GM12878 (cell line): Measurements from ENCODE around the gene VTI1A. TPM values are rescaled to one million over a fixed set of nuclear protein-coding genes. Genes with fewer than 3 reads are reported as not detected.

ENCODE experiments used
- ATAC-seq: fragments of 200-7000 bp; cut with Tn5 transposase; 3 replicates; pipeline ENCODE4 v1.9.1; 2020; ENCODE audit warnings: mild to moderate bottlenecking, moderate library complexity
- BruUV-seq: library from RNA; stranded (reverse); fragments of 400-500 nt; replicated peaks from 2 replicates; lab custom pipeline; 2021; lab: Mats Ljungman, UMichigan
- CTCF ChIA-PET: fragments of 300-600 bp; sonication (Branson Sonifier 250); formaldehyde crosslinking; extraction: SDS; loops from one replicate; lab custom pipeline; 2021; ENCODE audit warnings: inconsistent platforms; lab: Yijun Ruan, JAX
- POLR2A ChIA-PET: fragments of 350-600 bp; formaldehyde crosslinking; extraction: SDS; loops from one replicate; lab custom pipeline; 2021; ENCODE audit warnings: inconsistent platforms; lab: Charles Lee
- RAD21 ChIA-PET: fragments of 300-600 bp; sonication (Branson Sonifier 250); formaldehyde crosslinking; loops from one replicate; lab custom pipeline; 2023; ENCODE audit warnings: antibody characterized with exemption; ENCODE audit not compliant: unreplicated experiment; lab: Charles Lee
- SMC1A ChIA-PET: fragments of 300-600 bp; sonication (Branson Sonifier 250); formaldehyde crosslinking; loops from one replicate; lab custom pipeline; 2023; ENCODE audit not compliant: unreplicated experiment, uncharacterized antibody; lab: Charles Lee
- DNase-seq: peaks from one replicate; pipeline ENCODE4 v3.0.0-alpha.2; 2011; ENCODE audit warnings: low read depth, low spot score
- FAIRE-seq: peaks from 3 replicates; lab custom pipeline; 2011; peaks lifted over from hg19 to GRCh38; lab: Jason Lieb, UNC
- H2AFZ ChIP-seq: 2 replicates; pipeline ENCODE4 v1.6.0; 2011; ENCODE audit warnings: low read depth, low read length, control low read depth; ENCODE audit not compliant: control insufficient read depth
- H3K27ac ChIP-seq: 2 replicates; pipeline ENCODE4 v1.5.1; 2011; ENCODE audit warnings: control low read depth; ENCODE audit not compliant: control insufficient read depth, insufficient read depth
- H3K27me3 ChIP-seq, 2 experiments: replicated peaks in 1 of 2; 2 replicates each; pipeline versions ENCODE4 v1.6.0 to v1.6.1; 2011; ENCODE audit warnings: low read length in 1 of 2; ENCODE audit not compliant: control insufficient read depth in 2 of 2, insufficient read depth in 2 of 2
- H3K36me3 ChIP-seq, 2 experiments: 2 replicates each; pipeline ENCODE4 v1.5.1; 2011; ENCODE audit warnings: low read length in 1 of 2; ENCODE audit not compliant: control insufficient read depth in 2 of 2, insufficient read depth in 2 of 2
- H3K4me1 ChIP-seq: 2 replicates; pipeline ENCODE4 v1.6.1; 2011; ENCODE audit warnings: mild to moderate bottlenecking, low read length, moderate library complexity, mixed read lengths; ENCODE audit not compliant: control insufficient read depth, insufficient read depth
- H3K4me2 ChIP-seq: 2 replicates; pipeline ENCODE4 v1.6.0; 2011; ENCODE audit warnings: control low read depth; ENCODE audit not compliant: control insufficient read depth, insufficient read depth
- H3K4me3 ChIP-seq: fragments of 200-600 bp; sonication (generic); 2 replicates; pipeline ENCODE4 v1.5.1; 2016
- H3K79me2 ChIP-seq: 2 replicates; pipeline ENCODE4 v1.6.0; 2011; ENCODE audit warnings: low read length; ENCODE audit not compliant: control insufficient read depth, insufficient read depth
- H3K9ac ChIP-seq: 2 replicates; pipeline ENCODE4 v1.8.0; 2011; ENCODE audit warnings: low read length, control low read depth, mixed read lengths; ENCODE audit not compliant: control insufficient read depth, insufficient read depth
- H3K9me3 ChIP-seq: replicated peaks from 3 replicates; pipeline ENCODE4 v1.5.1; 2011; ENCODE audit warnings: mild to moderate bottlenecking, low read length; ENCODE audit not compliant: control insufficient read depth, insufficient read depth
- H4K20me1 ChIP-seq: 2 replicates; pipeline ENCODE4 v1.6.0; 2011; ENCODE audit not compliant: control insufficient read depth, insufficient read depth
- BRCA1 ChIP-seq: IDR thresholded peaks from 2 replicates; pipeline ENCODE4 v1.6.1; 2011; ENCODE audit warnings: low read depth, low read length, improper control_type of control experiment
- MEF2B ChIP-seq: fragments of 450-650 bp; IDR thresholded peaks from 2 replicates; pipeline ENCODE4 v1.6.1; 2018; ENCODE audit warnings: mild to moderate bottlenecking, moderate library complexity; ENCODE audit not compliant: partially characterized antibody, poor library complexity, severe bottlenecking
- MYB ChIP-seq: fragments of 150-350 bp; IDR thresholded peaks from 2 replicates; pipeline ENCODE4 v1.6.1; 2014; ENCODE audit warnings: mild to moderate bottlenecking, low read depth, low read length, borderline replicate concordance
- MYC ChIP-seq: IDR thresholded peaks from 2 replicates; pipeline ENCODE4 v1.6.1; 2011; ENCODE audit warnings: mild to moderate bottlenecking, low read length, moderate library complexity, inconsistent platforms; ENCODE audit not compliant: insufficient read depth, insufficient replicate concordance, insufficient read length, severe bottlenecking
- SREBF1 ChIP-seq: IDR thresholded peaks from 2 replicates; pipeline ENCODE4 v1.6.1; 2012; ENCODE audit warnings: mild to moderate bottlenecking, low read length
- YY1 ChIP-seq: IDR thresholded peaks from 2 replicates; pipeline ENCODE4 v1.6.1; 2011; ENCODE audit warnings: low read depth, mild to moderate bottlenecking, low read length
- ZNF384 ChIP-seq: IDR thresholded peaks from 2 replicates; pipeline ENCODE4 v1.6.1; 2012; ENCODE audit warnings: low read depth, mild to moderate bottlenecking, low read length, improper control_type of control experiment, borderline replicate concordance
- WGBS: methylation state at CpG from one replicate; pipeline ENCODE4 v1.1.6; 2016; ENCODE audit warnings: low lambda C conversion rate; ENCODE audit not compliant: insufficient replicate concordance, insufficient coverage; ENCODE audit errors: missing lambda C conversion rate; 5-methylcytosine and 5-hydroxymethylcytosine counted together
- in situ Hi-C: fragments of 300-500 bp; cut with MboI; formaldehyde crosslinking; loops from 9 replicates; pipeline ENCODE4 v1.14.3; 2018; ENCODE audit warnings: mixed read lengths
- intact Hi-C: fragments of 100-400 bp; cut with micrococcal nuclease; formaldehyde crosslinking; loops from one replicate; pipeline ENCODE4 v1.14.2; 2022; ENCODE audit not compliant: unreplicated experiment
- polyA plus RNA-seq, 11 experiments: library from polyadenylated mRNA; depleted of rRNA in 4 of 11; unstranded in 6 of 11; stranded (reverse) in 5 of 11; fragments of >200 nt; fragmentation: Nextera tagmentation in 4 of 11; fragmentation: Illumina TruSeq in 1 of 11; extraction: Ambion mirVana in 4 of 11; extraction: Trizol in 1 of 11; gene quantifications; 1 replicate in 1 of 11; 2 replicates in 10 of 11; pipeline versions ENCODE4 v1.2.1 to v1.2.3, GENCODE V29; 2011 to 2016; ENCODE audit warnings: inconsistent platforms in 2 of 11, missing spikeins in 2 of 11, low read depth in 1 of 11
- total RNA-seq, 4 experiments: library from RNA; depleted of rRNA in 3 of 4; stranded (reverse); fragments of >200 nt in 3 of 4; fragmentation: Illumina TruSeq in 1 of 4; extraction: Trizol in 1 of 4; gene quantifications; 2 replicates each; pipeline versions ENCODE4 v1.2.1 to v1.2.3, GENCODE V29; 2013 to 2021
- TF ChIP-seq, protein P1 (sequence below): fragments of 150-350 bp; IDR thresholded peaks from 2 replicates; pipeline ENCODE4 v1.6.1; 2014; ENCODE audit warnings: mild to moderate bottlenecking, low read depth, low read length

VTI1A gene
- total and polyA plus RNA-seq, 10 of the 15 experiments (the other 5 are each of a cell fraction or from before 2014, with no cell fraction given) = 12.4 to 43.2 (median 27.5) TPM

DNA sequence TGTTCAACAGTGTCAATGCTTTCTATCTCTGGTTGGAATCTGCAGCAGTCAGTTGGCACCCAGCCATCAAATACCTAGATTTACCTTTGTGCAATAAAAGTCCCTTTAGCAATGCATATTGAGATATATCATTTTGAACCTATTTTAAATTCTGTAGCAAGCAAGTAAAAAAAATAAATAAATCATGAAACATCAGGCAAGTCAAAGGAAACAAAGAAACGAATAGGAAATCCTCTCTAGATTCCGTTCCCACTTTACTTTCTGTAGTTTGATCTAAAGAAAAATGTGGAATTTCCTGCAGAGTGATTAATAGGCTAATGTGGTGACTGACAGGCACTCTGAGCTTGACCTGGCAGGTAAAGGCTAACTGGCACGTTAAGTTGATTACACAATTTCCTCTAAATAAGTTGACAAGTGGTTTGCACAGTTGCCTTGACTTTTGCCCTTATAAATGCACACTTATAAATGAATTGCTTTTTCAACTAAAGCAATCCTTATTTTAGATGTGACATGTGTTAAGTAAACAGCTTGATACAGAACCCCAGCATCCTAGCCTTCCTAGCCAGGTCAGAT, 294.9 kb downstream of the VTI1A start:
- in situ Hi-C loops (no loop called here), intact Hi-C loops (no loop called here)
- H3K36me3 ChIP-seq = no peaks in the 10 kb centered on the region
- CTCF ChIA-PET = no interaction called here
- no peaks in the 10 kb centered on the region for H4K20me1 ChIP-seq
- 96% methylated on average over 3 of the region's 3 CpGs for WGBS
- no peaks in the 10 kb centered on the region for H3K9me3 ChIP-seq
- BruUV-seq = no TSS peak
- FAIRE-seq = no peak
- no peaks in the 10 kb centered on the region for H3K27me3 ChIP-seq
- DNase-seq = no peak
- H3K27ac ChIP-seq = no peak overlapping the region
- ATAC-seq = no peak
- no peaks in the 10 kb centered on the region for H3K4me1 ChIP-seq
- no peak overlapping the region for H2AFZ ChIP-seq
- SMC1A ChIA-PET = interaction anchor here (1.3 kb wide), 1 partner anchor 8 kb away, joined by 4 read pairs; no protein-coding TSS in a partner anchor
- TF ChIP-seq MEF2B (no peak), BRCA1 (no peak), MYB (no peak), ZNF384 (no peak), YY1 (no peak), SREBF1 (no peak), MYC (no peak)
- TF ChIP-seq, protein P1, sequence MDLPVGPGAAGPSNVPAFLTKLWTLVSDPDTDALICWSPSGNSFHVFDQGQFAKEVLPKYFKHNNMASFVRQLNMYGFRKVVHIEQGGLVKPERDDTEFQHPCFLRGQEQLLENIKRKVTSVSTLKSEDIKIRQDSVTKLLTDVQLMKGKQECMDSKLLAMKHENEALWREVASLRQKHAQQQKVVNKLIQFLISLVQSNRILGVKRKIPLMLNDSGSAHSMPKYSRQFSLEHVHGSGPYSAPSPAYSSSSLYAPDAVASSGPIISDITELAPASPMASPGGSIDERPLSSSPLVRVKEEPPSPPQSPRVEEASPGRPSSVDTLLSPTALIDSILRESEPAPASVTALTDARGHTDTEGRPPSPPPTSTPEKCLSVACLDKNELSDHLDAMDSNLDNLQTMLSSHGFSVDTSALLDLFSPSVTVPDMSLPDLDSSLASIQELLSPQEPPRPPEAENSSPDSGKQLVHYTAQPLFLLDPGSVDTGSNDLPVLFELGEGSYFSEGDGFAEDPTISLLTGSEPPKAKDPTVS = no peak
- TF ChIP-seq, all 136 proteins: peak for 0
- Histone ChIP-seq H3K4me2 (no peak overlapping the region), H3K79me2 (no peaks in the 10 kb centered on the region), H3K9ac (no peak overlapping the region), H3K4me3 (no peak overlapping the region)
- POLR2A ChIA-PET = no interaction called here
- RAD21 ChIA-PET = no interaction called here
